Endothelial cell of umbilical vein (primary cell): Measurements from ENCODE around the gene COCH. TPM values are rescaled to one million over a fixed set of nuclear protein-coding genes. Genes with fewer than 3 reads are reported as not detected.

Experiments used
- BruUV-seq: library from RNA; stranded (reverse); fragments of 400-500 nt; replicated peaks from 2 replicates; lab custom pipeline; 2021; lab: Mats Ljungman, UMichigan
- CTCF ChIA-PET: fragments of 300-600, 350-600 bp; sonication (Branson Sonifier 250); formaldehyde crosslinking; loops from one replicate; lab custom pipeline; 2021; ENCODE audit warnings: antibody characterized with exemption, inconsistent platforms; lab: Charles Lee
- POLR2A ChIA-PET: fragments of 300-600, 350-600 bp; sonication (Branson Sonifier 250); formaldehyde crosslinking; loops from one replicate; lab custom pipeline; 2021; ENCODE audit warnings: antibody characterized with exemption, inconsistent platforms; lab: Charles Lee
- DNase-seq: peaks from one replicate; pipeline ENCODE4 v3.0.0-alpha.2; 2011; ENCODE audit warnings: low read depth, low spot score
- FAIRE-seq: peaks from 2 replicates; lab custom pipeline; 2011; peaks lifted over from hg19 to GRCh38; lab: Jason Lieb, UNC
- H2AFZ ChIP-seq: 2 replicates; pipeline ENCODE4 v1.6.0; 2012; ENCODE audit warnings: low read depth, low read length, control low read depth, inconsistent platforms
- H3K27ac ChIP-seq: 2 replicates; pipeline ENCODE4 v1.5.1; 2011; ENCODE audit warnings: low read depth, mild to moderate bottlenecking, control low read depth, low read length, moderate library complexity; ENCODE audit not compliant: insufficient read depth
- H3K27me3 ChIP-seq, 2 experiments: 2 replicates each; pipeline versions ENCODE4 v1.6.0 to v1.6.1; 2011; ENCODE audit warnings: low read length in 2 of 2, mixed read lengths in 1 of 2; ENCODE audit not compliant: control insufficient read depth in 2 of 2, insufficient read depth in 2 of 2
- H3K36me3 ChIP-seq, 2 experiments: 2 replicates in 1 of 2; 3 replicates in 1 of 2; pipeline ENCODE4 v1.5.1; 2011; ENCODE audit warnings: low read length in 2 of 2, mild to moderate bottlenecking in 1 of 2, moderate library complexity in 1 of 2; ENCODE audit not compliant: control insufficient read depth in 2 of 2, insufficient read depth in 2 of 2; ENCODE audit errors: extremely low read depth in 1 of 2
- H3K4me1 ChIP-seq: 3 replicates; pipeline ENCODE4 v1.5.1; 2011; ENCODE audit warnings: mild to moderate bottlenecking, low read length; ENCODE audit not compliant: control insufficient read depth, insufficient read depth; ENCODE audit errors: extremely low read depth
- H3K4me2 ChIP-seq: 2 replicates; pipeline ENCODE4 v1.6.1; 2011; ENCODE audit warnings: low read length, control low read depth, mixed read lengths; ENCODE audit not compliant: insufficient read depth
- H3K4me3 ChIP-seq, 3 experiments: fragments of 200-600 bp in 1 of 3; sonication (generic), shearing (Covaris generic) in 1 of 3; replicated peaks in 1 of 3; 2 replicates each; pipeline ENCODE4 v1.5.1; 2011 to 2016; ENCODE audit warnings: control low read depth in 3 of 3, low read length in 3 of 3, mild to moderate bottlenecking in 2 of 3, inconsistent platforms in 1 of 3, low read depth in 1 of 3, moderate library complexity in 1 of 3; ENCODE audit not compliant: insufficient read depth in 1 of 3
- H3K79me2 ChIP-seq: 2 replicates; pipeline ENCODE4 v1.6.0; 2012; ENCODE audit warnings: low read length, inconsistent platforms; ENCODE audit not compliant: control insufficient read depth, insufficient read depth
- H3K9ac ChIP-seq: replicated peaks from 2 replicates; pipeline ENCODE3; 2011; ENCODE audit warnings: low read length, control low read depth; ENCODE audit not compliant: insufficient read depth; ENCODE audit errors: extremely low read depth
- H3K9me1 ChIP-seq: replicated peaks from 3 replicates; pipeline ENCODE4 v1.6.0; 2011; ENCODE audit warnings: mild to moderate bottlenecking, low read length; ENCODE audit not compliant: control insufficient read depth, insufficient read depth; ENCODE audit errors: extremely low read depth
- H3K9me3 ChIP-seq: replicated peaks from 2 replicates; pipeline ENCODE4 v1.5.1; 2012; ENCODE audit warnings: low read length, inconsistent platforms; ENCODE audit not compliant: control insufficient read depth, insufficient read depth
- H4K20me1 ChIP-seq: replicated peaks from 2 replicates; pipeline ENCODE3; 2011; ENCODE audit warnings: mild to moderate bottlenecking, low read length; ENCODE audit not compliant: control insufficient read depth, insufficient read depth; ENCODE audit errors: extremely low read depth
- CTCF ChIP-seq, 2 donors: IDR thresholded peaks; 1 replicate in 1 of 2; 2 replicates in 1 of 2; pipeline ENCODE4 v1.5.1; 2011; ENCODE audit warnings: low read length in 2 of 2, mild to moderate bottlenecking in 2 of 2, moderate library complexity in 2 of 2, control low read depth in 1 of 2, inconsistent platforms in 1 of 2, low read depth in 1 of 2; ENCODE audit not compliant: insufficient read depth in 1 of 2; ENCODE audit errors: extremely low read depth in 1 of 2
- EZH2 ChIP-seq: IDR thresholded peaks from 2 replicates; pipeline ENCODE4 v1.6.1; 2012; ENCODE audit warnings: borderline replicate concordance, low read depth, mild to moderate bottlenecking, moderate library complexity, low read length, inconsistent platforms; ENCODE audit not compliant: severe bottlenecking
- FOS ChIP-seq: IDR thresholded peaks from 2 replicates; pipeline ENCODE4 v1.6.1; 2011; ENCODE audit warnings: mild to moderate bottlenecking, low read length, moderate library complexity, borderline replicate concordance; ENCODE audit not compliant: insufficient read depth
- GATA2 ChIP-seq: IDR thresholded peaks from 2 replicates; pipeline ENCODE4 v1.7.0; 2011; ENCODE audit warnings: low read depth, mild to moderate bottlenecking, moderate library complexity, mixed read lengths, low read length; ENCODE audit not compliant: insufficient read length, insufficient read depth
- JUN ChIP-seq: IDR thresholded peaks from 2 replicates; pipeline ENCODE4 v1.6.1; 2011; ENCODE audit warnings: borderline replicate concordance, low read depth; ENCODE audit not compliant: insufficient read length, insufficient read depth
- MAX ChIP-seq: IDR thresholded peaks from 2 replicates; pipeline ENCODE4 v1.6.1; 2011; ENCODE audit not compliant: insufficient read depth, insufficient read length
- MYC ChIP-seq: IDR thresholded peaks from one replicate; pipeline ENCODE4 v1.6.1; 2011; ENCODE audit warnings: mild to moderate bottlenecking, low read depth, low read length
- POLR2A ChIP-seq: IDR thresholded peaks from 2 replicates; pipeline ENCODE4 v1.6.1; 2012; ENCODE audit warnings: low read depth, mild to moderate bottlenecking, control low read depth, low read length
- POLR2AphosphoS5 ChIP-seq: IDR thresholded peaks from 2 replicates; pipeline ENCODE4 v1.6.1; 2012; ENCODE audit warnings: low read depth, mild to moderate bottlenecking, control low read depth, low read length, moderate library complexity; ENCODE audit not compliant: insufficient read depth
- dilution Hi-C: fragments of 300-500 bp; cut with MboI; formaldehyde crosslinking; loops from one replicate; pipeline ENCODE4 v1.15.0; 2019; ENCODE audit warnings: low sequenced_read_pairs; ENCODE audit not compliant: extremely low pct_ligation_motif_present
- intact Hi-C: fragments of 100-400 bp; cut with micrococcal nuclease; formaldehyde crosslinking; loops from one replicate; pipeline ENCODE4 v1.10.0; 2022
- polyA plus RNA-seq, 4 experiments: library from polyadenylated mRNA; depleted of rRNA in 3 of 4; stranded (reverse) in 3 of 4; unstranded in 1 of 4; fragments of >200 nt; gene quantifications; 2 replicates each; pipeline versions ENCODE4 v1.2.1 to v1.2.3, GENCODE V29; 2011 to 2012; ENCODE audit warnings: missing spikeins in 1 of 4
- total RNA-seq: library from RNA; stranded (reverse); gene quantifications from 2 replicates; pipeline ENCODE4 v1.2.3, GENCODE V29; 2021

COCH gene
- total and polyA plus RNA-seq, 2 donors (not counting 3 experiments of a cell fraction or from before 2014, with no cell fraction given) = 0.87 to 1.9 TPM

- Histone ChIP-seq H3K79me2 (no peaks in the 10 kb centered on the region), H3K27ac (no peak overlapping the region), H4K20me1 (no peaks in the 10 kb centered on the region), H3K4me2 (no peak overlapping the region), H3K9me1 (no peaks in the 10 kb centered on the region), H2AFZ (no peak overlapping the region), H3K9me3 (no peaks in the 10 kb centered on the region), H3K4me1 (no peaks in the 10 kb centered on the region), H3K36me3 (peaks cover 2% of the 10 kb centered on the region in 2 experiments), H3K4me3 (no peak overlapping the region), H3K27me3 (no peaks in the 10 kb centered on the region), H3K9ac (no peak overlapping the region)
- TF ChIP-seq GATA2 (no peak), JUN (no peak), EZH2 (no peak), POLR2AphosphoS5 (no peak), POLR2A (no peak), FOS (no peak)
- CTCF ChIA-PET = no interaction called here
- DNase-seq (no peak), FAIRE-seq (no peak)
- intact Hi-C loops (no loop called here), dilution Hi-C loops (no loop called here)
- POLR2A ChIA-PET = interaction anchor here (0.9 kb wide), 1 partner anchor 11 kb away, joined by 3 read pairs; no protein-coding TSS in a partner anchor
- BruUV-seq = TSS peak; percentile 25
Observed at GRCh38 chr14:30894923-30895515, 20.7 kb downstream of the COCH start.

- BruUV-seq = no TSS peak
- no peak overlapping the region for H2AFZ ChIP-seq
- H4K20me1 ChIP-seq = no peaks in the 10 kb centered on the region
- CTCF ChIA-PET = no interaction called here
- peaks cover 2% of the 10 kb centered on the region in 2 experiments for H3K36me3 ChIP-seq
- intact Hi-C loops = no loop called here
- no peak for TF ChIP-seq MAX
- TF ChIP-seq FOS = no peak
- no peak for TF ChIP-seq CTCF (IDR thresholded peaks at IDR 0.05; ENCODE audit: extremely low read depth in 1 of 2, insufficient read depth in 1 of 2, low read depth in 1 of 2, low read length in 2 of 2)
- no peak for TF ChIP-seq EZH2
- no peak for TF ChIP-seq GATA2
- TF ChIP-seq JUN = no peak
- TF ChIP-seq MYC = no peak
- TF ChIP-seq POLR2A = no peak
- no peak for TF ChIP-seq POLR2AphosphoS5
- POLR2A ChIA-PET = no interaction called here
- H3K4me3 ChIP-seq = no peak overlapping the region
- DNase-seq (no peak), FAIRE-seq (no peak)
- H3K9me3 ChIP-seq = no peaks in the 10 kb centered on the region
- no peaks in the 10 kb centered on the region for H3K79me2 ChIP-seq
- H3K4me2 ChIP-seq = no peak overlapping the region
- no peak overlapping the region for H3K27ac ChIP-seq
- H3K27me3 ChIP-seq = no peaks in the 10 kb centered on the region
- dilution Hi-C loops = no loop called here
- H3K9me1 ChIP-seq = no peaks in the 10 kb centered on the region
- H3K4me1 ChIP-seq = no peaks in the 10 kb centered on the region
- no peak overlapping the region for H3K9ac ChIP-seq
Observed at GRCh38 chr14:30896435-30896834, 22.1 kb downstream of the COCH start.
